H1 (cell line): Measurements from ENCODE around the gene LRRC4C. TPM values are rescaled to one million over a fixed set of nuclear protein-coding genes. Genes with fewer than 3 reads are reported as not detected.

Experiments
- CTCF ChIA-PET: fragments of 300-600 bp; sonication (Branson Sonifier 250); formaldehyde crosslinking; loops from one replicate; lab custom pipeline; 2021; ENCODE audit not compliant: partially characterized antibody; lab: Charles Lee
- POLR2A ChIA-PET: fragments of 300-600 bp; sonication (Branson Sonifier 250); formaldehyde crosslinking; loops from one replicate; lab custom pipeline; 2021; ENCODE audit warnings: inconsistent platforms; ENCODE audit not compliant: partially characterized antibody; lab: Charles Lee
- DNase-seq, 2 experiments: peaks; one replicate each; pipeline versions ENCODE4 v3.0.0 to v3.0.0-alpha.2; 2010 to 2022; ENCODE audit warnings: low spot score in 2 of 2, low read depth in 1 of 2, mixed read lengths in 1 of 2
- FAIRE-seq: peaks from 2 replicates; lab custom pipeline; 2011; peaks lifted over from hg19 to GRCh38; lab: Jason Lieb, UNC
- H2AFZ ChIP-seq: 2 replicates; pipeline ENCODE4 v1.8.1; 2012; ENCODE audit warnings: low read length, inconsistent platforms
- H2AK5ac ChIP-seq: 2 replicates; pipeline ENCODE4 v1.6.1; 2013; ENCODE audit warnings: low read depth, low read length
- H2BK120ac ChIP-seq: replicated peaks from 2 replicates; pipeline ENCODE3; 2013; ENCODE audit warnings: low read depth, low read length, inconsistent platforms
- H2BK12ac ChIP-seq: 2 replicates; pipeline ENCODE4 v1.6.1; 2013; ENCODE audit warnings: low read depth, low read length
- H2BK15ac ChIP-seq: 2 replicates; pipeline ENCODE4 v1.6.1; 2013; ENCODE audit warnings: low read length
- H2BK20ac ChIP-seq: 2 replicates; pipeline ENCODE4 v1.6.1; 2013; ENCODE audit warnings: low read length
- H2BK5ac ChIP-seq: 2 replicates; pipeline ENCODE4 v1.6.1; 2013; ENCODE audit warnings: low read depth, low read length
- H3K14ac ChIP-seq: 2 replicates; pipeline ENCODE4 v1.6.1; 2013; ENCODE audit warnings: inconsistent platforms; ENCODE audit not compliant: insufficient read length
- H3K18ac ChIP-seq: 2 replicates; pipeline ENCODE4 v1.6.1; 2013; ENCODE audit warnings: low read length; ENCODE audit errors: extremely low read depth
- H3K23ac ChIP-seq: 2 replicates; pipeline ENCODE4 v1.6.1; 2013; ENCODE audit warnings: inconsistent platforms; ENCODE audit not compliant: insufficient read length
- H3K23me2 ChIP-seq: 2 replicates; pipeline ENCODE4 v1.6.1; 2013; ENCODE audit warnings: low read depth, low read length
- H3K27ac ChIP-seq: 2 replicates; pipeline ENCODE4 v1.6.1; 2011; ENCODE audit warnings: low read depth, low read length, inconsistent platforms
- H3K27me3 ChIP-seq, 4 experiments: replicated peaks in 1 of 4; 1 replicate in 1 of 4; 2 replicates in 3 of 4; pipeline versions ENCODE4 v1.6.1 to v1.8.1; 2011 to 2013; ENCODE audit warnings: low read length in 3 of 4, mild to moderate bottlenecking in 3 of 4, inconsistent platforms in 2 of 4, mixed read lengths in 2 of 4, moderate library complexity in 1 of 4; ENCODE audit not compliant: control insufficient read depth in 3 of 4, insufficient read depth in 3 of 4; ENCODE audit errors: extremely low read depth in 1 of 4
- H3K36me3 ChIP-seq, 4 experiments: 2 replicates each; pipeline versions ENCODE4 v1.6.1 to v1.8.1; 2011 to 2013; ENCODE audit warnings: mild to moderate bottlenecking in 4 of 4, low read length in 3 of 4, moderate library complexity in 2 of 4, control low read depth in 1 of 4, inconsistent platforms in 1 of 4; ENCODE audit not compliant: insufficient read depth in 4 of 4, control insufficient read depth in 2 of 4
- H3K4ac ChIP-seq: replicated peaks from 2 replicates; pipeline ENCODE3; 2013; ENCODE audit warnings: low read length, low read depth, mixed read lengths, inconsistent platforms; ENCODE audit not compliant: insufficient read length
- H3K4me1 ChIP-seq, 4 experiments: replicated peaks in 1 of 4; 1 replicate in 1 of 4; 2 replicates in 3 of 4; pipeline versions ENCODE4 v1.6.1 to v1.8.1; 2011 to 2013; ENCODE audit warnings: low read length in 3 of 4, inconsistent platforms in 2 of 4, mixed read lengths in 1 of 4; ENCODE audit not compliant: insufficient read depth in 4 of 4, control insufficient read depth in 3 of 4
- H3K4me2 ChIP-seq, 2 experiments: 2 replicates each; pipeline versions ENCODE4 v1.6.1 to v1.8.1; 2011 to 2013; ENCODE audit warnings: low read depth in 2 of 2, low read length in 2 of 2, control low read depth in 1 of 2, inconsistent platforms in 1 of 2, mild to moderate bottlenecking in 1 of 2; ENCODE audit not compliant: insufficient read depth in 1 of 2
- H3K4me3 ChIP-seq, 4 experiments: fragments of 200-600, 300-600 bp in 1 of 4; sonication (generic), shearing (Covaris generic), sonication (Bioruptor Twin) in 1 of 4; 2 replicates each; pipeline versions ENCODE4 v1.5.1 to v1.8.1; 2011 to 2016; ENCODE audit warnings: low read length in 4 of 4, low read depth in 3 of 4, control low read depth in 2 of 4, inconsistent platforms in 2 of 4, mild to moderate bottlenecking in 2 of 4, mixed read lengths in 1 of 4, moderate library complexity in 1 of 4; ENCODE audit not compliant: insufficient read depth in 2 of 4; ENCODE audit errors: extremely low read depth in 1 of 4
- H3K56ac ChIP-seq: replicated peaks from 2 replicates; pipeline ENCODE3; 2013; ENCODE audit warnings: low read depth, mild to moderate bottlenecking, mixed read lengths, low read length, inconsistent platforms; ENCODE audit not compliant: insufficient read length
- H3K79me1 ChIP-seq: 2 replicates; pipeline ENCODE4 v1.6.1; 2013; ENCODE audit warnings: low read depth, low read length, control low read depth
- H3K79me2 ChIP-seq, 2 experiments: 2 replicates each; pipeline versions ENCODE4 v1.6.1 to v1.8.1; 2012 to 2013; ENCODE audit warnings: low read length in 2 of 2, mild to moderate bottlenecking in 2 of 2, inconsistent platforms in 1 of 2; ENCODE audit not compliant: insufficient read depth in 2 of 2, control insufficient read depth in 1 of 2
- H3K9ac ChIP-seq, 4 experiments: replicated peaks in 1 of 4; 1 replicate in 1 of 4; 2 replicates in 3 of 4; pipeline versions ENCODE4 v1.6.1 to v1.8.1; 2011 to 2013; ENCODE audit warnings: low read depth in 3 of 4, low read length in 3 of 4, control low read depth in 2 of 4, mild to moderate bottlenecking in 2 of 4, moderate library complexity in 2 of 4, inconsistent platforms in 1 of 4; ENCODE audit errors: extremely low read depth in 1 of 4
- H3K9me3 ChIP-seq, 2 experiments: 2 replicates each; pipeline versions ENCODE4 v1.6.1 to v1.8.1; 2012 to 2013; ENCODE audit warnings: mild to moderate bottlenecking in 2 of 2, moderate library complexity in 2 of 2, control low read depth in 1 of 2, inconsistent platforms in 1 of 2, low read depth in 1 of 2, low read length in 1 of 2, mixed read lengths in 1 of 2; ENCODE audit not compliant: insufficient read depth in 2 of 2
- H4K20me1 ChIP-seq, 2 experiments: replicated peaks in 1 of 2; 2 replicates each; pipeline versions ENCODE3 to v1.8.1; 2011 to 2013; ENCODE audit warnings: inconsistent platforms in 2 of 2, low read length in 2 of 2, mild to moderate bottlenecking in 1 of 2; ENCODE audit not compliant: insufficient read depth in 2 of 2, control insufficient read depth in 1 of 2
- H4K5ac ChIP-seq: 2 replicates; pipeline ENCODE4 v1.6.1; 2013; ENCODE audit warnings: low read length, low read depth, mixed read lengths, inconsistent platforms; ENCODE audit not compliant: insufficient read length
- H4K8ac ChIP-seq: 2 replicates; pipeline ENCODE4 v1.8.0; 2013; ENCODE audit warnings: mild to moderate bottlenecking, moderate library complexity, low read length, inconsistent platforms; ENCODE audit not compliant: insufficient read depth; ENCODE audit errors: extremely low read depth
- H4K91ac ChIP-seq: replicated peaks from 2 replicates; pipeline ENCODE3; 2013; ENCODE audit warnings: low read length, mixed read lengths, inconsistent platforms; ENCODE audit not compliant: insufficient read length
- CTBP2 ChIP-seq: IDR thresholded peaks from 2 replicates; pipeline ENCODE4 v1.7.0; 2011; ENCODE audit warnings: borderline replicate concordance, mild to moderate bottlenecking, moderate library complexity, mixed read lengths, low read length; ENCODE audit not compliant: insufficient read depth, insufficient read length
- E2F6 ChIP-seq: IDR thresholded peaks from 2 replicates; pipeline ENCODE4 v1.6.1; 2012; ENCODE audit warnings: inconsistent platforms
- EP300 ChIP-seq, 2 experiments: IDR thresholded peaks; 1 replicate in 1 of 2; 2 replicates in 1 of 2; pipeline ENCODE4 v1.6.1; 2011 to 2012; ENCODE audit warnings: low read depth in 2 of 2, low read length in 2 of 2, mild to moderate bottlenecking in 2 of 2, borderline replicate concordance in 1 of 2, inconsistent platforms in 1 of 2, moderate library complexity in 1 of 2
- FOSL1 ChIP-seq: IDR thresholded peaks from 2 replicates; pipeline ENCODE4 v1.6.1; 2011; ENCODE audit warnings: mild to moderate bottlenecking, low read depth, low read length, moderate library complexity; ENCODE audit not compliant: insufficient read depth
- JUND ChIP-seq: IDR thresholded peaks from 2 replicates; pipeline ENCODE4 v1.6.1; 2011; ENCODE audit warnings: mild to moderate bottlenecking, improper control_type of control experiment, low read length
- KDM1A ChIP-seq: fragments of 200-600, 300-600 bp; sonication (generic); IDR thresholded peaks from 2 replicates; pipeline ENCODE4 v1.7.1; 2016; ENCODE audit warnings: mild to moderate bottlenecking, low read length, borderline replicate concordance
- PHF8 ChIP-seq: fragments of 200-600 bp; sonication (generic); conservative IDR thresholded peaks from 2 replicates; pipeline ENCODE4 v1.7.1; 2012; ENCODE audit warnings: low read depth, mild to moderate bottlenecking, inconsistent platforms, low read length, moderate library complexity
- SIX5 ChIP-seq: IDR thresholded peaks from 2 replicates; pipeline ENCODE4 v1.6.1; 2011; ENCODE audit warnings: mild to moderate bottlenecking, low read depth, low read length
- TAF7 ChIP-seq: optimal IDR thresholded peaks from 2 replicates; pipeline ENCODE3; 2011; ENCODE audit warnings: low read depth, mild to moderate bottlenecking, inconsistent platforms, low read length, moderate library complexity, borderline replicate concordance
- WGBS, 2 experiments: shearing (Covaris generic) in 1 of 2; methylation state at CpG; one replicate each; pipeline versions ENCODE4 v1.1.6 to v1.1.7; 2013 to 2015; ENCODE audit warnings: low lambda C conversion rate in 2 of 2, mixed read lengths in 2 of 2, inconsistent platforms in 1 of 2, low coverage in 1 of 2, missing lambda C conversion rate in 1 of 2; ENCODE audit not compliant: insufficient replicate concordance in 2 of 2, insufficient coverage in 1 of 2, insufficient read length in 1 of 2; ENCODE audit errors: extremely low coverage in 1 of 2, missing lambda C conversion rate in 1 of 2; 5-methylcytosine and 5-hydroxymethylcytosine counted together
- polyA plus RNA-seq, 7 experiments: library from polyadenylated mRNA; depleted of rRNA in 3 of 7; stranded (reverse) in 5 of 7; unstranded in 2 of 7; fragments of >200 nt in 5 of 7; fragments of 200-250 nt in 2 of 7; gene quantifications; 1 replicate in 5 of 7; 2 replicates in 1 of 7; 4 replicates in 1 of 7; pipeline versions ENCODE4 v1.2.1 to v1.2.3, GENCODE V29; 2011 to 2013; ENCODE audit warnings: missing spikeins in 2 of 7, mixed read lengths in 2 of 7
- total RNA-seq: library from RNA; stranded (reverse); fragmentation: NEBNext Ultra II Directional; extraction: Animal tissue kit (Norgen Biotek cat#: 25700); gene quantifications from 2 replicates; pipeline ENCODE4 v1.2.1, GENCODE V29; 2021
- TF ChIP-seq, protein P1 (sequence below), 3 experiments: IDR thresholded peaks; 1 replicate in 2 of 3; 2 replicates in 1 of 3; pipeline versions ENCODE4 v1.5.1 to v1.6.1; 2011; ENCODE audit warnings: low read length in 3 of 3, mild to moderate bottlenecking in 3 of 3, inconsistent platforms in 2 of 3, low read depth in 1 of 3, moderate library complexity in 1 of 3; ENCODE audit not compliant: insufficient read depth in 1 of 3; ENCODE audit errors: control extremely low read depth in 1 of 3

Gene LRRC4C
- total and polyA plus RNA-seq, 2 of the 8 experiments (the other 6 are each of a cell fraction or from before 2014, with no cell fraction given) = 0.23 to 2.2 TPM

GRCh38 chr11:41313226-41313625 lies 146.2 kb downstream of the LRRC4C start:
- Histone ChIP-seq H3K79me1 (no peaks in the 10 kb centered on the region), H3K56ac (no peak overlapping the region), H4K91ac (no peak overlapping the region), H2BK15ac (no peak overlapping the region), H2BK5ac (no peak overlapping the region), H4K20me1 (no peaks in the 10 kb centered on the region), H3K4me2 (no peak overlapping the region), H2BK120ac (no peak overlapping the region), H3K4me1 (peaks cover 0 to 3% (median under 1%) of the 10 kb centered on the region in 4 experiments; a peak in 2 of 7 replicates), H3K4me3 (no peak overlapping the region), H2AFZ (no peak overlapping the region), H3K14ac (no peak overlapping the region), H3K36me3 (no peaks in the 10 kb centered on the region), H3K9me3 (no peaks in the 10 kb centered on the region), H3K27me3 (no peaks in the 10 kb centered on the region), H4K8ac (no peak overlapping the region), H2BK20ac (no peak overlapping the region), H3K27ac (no peak overlapping the region), H2AK5ac (no peak overlapping the region), H3K18ac (no peak overlapping the region), H3K79me2 (no peaks in the 10 kb centered on the region), H3K23ac (no peak overlapping the region), H3K4ac (no peak overlapping the region), H3K9ac (no peak overlapping the region), H2BK12ac (no peak overlapping the region), H3K23me2 (no peaks in the 10 kb centered on the region), H4K5ac (no peak overlapping the region)
- 73% methylated on average over 1 of the region's 1 CpG; no CpG with 5 or more reads in 1 of the 2 experiments for WGBS, 2 experiments
- FAIRE-seq (no peak), DNase-seq (no peak)
- POLR2A ChIA-PET = interaction anchor here (0.5 kb wide), 1 partner anchor 68 kb away, joined by 3 read pairs; no protein-coding TSS in a partner anchor
- CTCF ChIA-PET = no interaction called here
- TF ChIP-seq JUND = no peak
- TF ChIP-seq CTBP2 = no peak
- no peak for TF ChIP-seq E2F6
- TF ChIP-seq EP300 (IDR thresholded peaks at IDR 0.05; ENCODE audit: borderline replicate concordance in 1 of 2, low read depth in 2 of 2, low read length in 2 of 2) = no peak
- no peak for TF ChIP-seq TAF7
- TF ChIP-seq, protein P1, sequence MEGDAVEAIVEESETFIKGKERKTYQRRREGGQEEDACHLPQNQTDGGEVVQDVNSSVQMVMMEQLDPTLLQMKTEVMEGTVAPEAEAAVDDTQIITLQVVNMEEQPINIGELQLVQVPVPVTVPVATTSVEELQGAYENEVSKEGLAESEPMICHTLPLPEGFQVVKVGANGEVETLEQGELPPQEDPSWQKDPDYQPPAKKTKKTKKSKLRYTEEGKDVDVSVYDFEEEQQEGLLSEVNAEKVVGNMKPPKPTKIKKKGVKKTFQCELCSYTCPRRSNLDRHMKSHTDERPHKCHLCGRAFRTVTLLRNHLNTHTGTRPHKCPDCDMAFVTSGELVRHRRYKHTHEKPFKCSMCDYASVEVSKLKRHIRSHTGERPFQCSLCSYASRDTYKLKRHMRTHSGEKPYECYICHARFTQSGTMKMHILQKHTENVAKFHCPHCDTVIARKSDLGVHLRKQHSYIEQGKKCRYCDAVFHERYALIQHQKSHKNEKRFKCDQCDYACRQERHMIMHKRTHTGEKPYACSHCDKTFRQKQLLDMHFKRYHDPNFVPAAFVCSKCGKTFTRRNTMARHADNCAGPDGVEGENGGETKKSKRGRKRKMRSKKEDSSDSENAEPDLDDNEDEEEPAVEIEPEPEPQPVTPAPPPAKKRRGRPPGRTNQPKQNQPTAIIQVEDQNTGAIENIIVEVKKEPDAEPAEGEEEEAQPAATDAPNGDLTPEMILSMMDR (IDR thresholded peaks at IDR 0.05; ENCODE audit: control extremely low read depth in 1 of 3, insufficient read depth in 1 of 3, low read depth in 1 of 3, low read length in 3 of 3) = no peak
- TF ChIP-seq PHF8 = no peak
- TF ChIP-seq SIX5 = no peak
- no peak for TF ChIP-seq FOSL1
- TF ChIP-seq KDM1A = no peak
